GM12864 (cell line): ENCODE data around the gene C1S.
"Not testable (repeated sequence)": the region's sequence is repeated elsewhere in the genome, so short reads cannot be mapped to it uniquely, and the experiment has no call there.

Experiments
- DNase-seq: peaks from one replicate; pipeline ENCODE4 v3.0.0-alpha.2; 2011; ENCODE audit warnings: low read depth
- H3K4me3 ChIP-seq: 2 replicates; pipeline ENCODE4 v1.5.1; 2011; ENCODE audit warnings: mild to moderate bottlenecking, low read depth, low read length, control low read depth
- CTCF ChIP-seq: IDR thresholded peaks from 2 replicates; pipeline ENCODE4 v1.5.1; 2011; ENCODE audit warnings: low read depth, mild to moderate bottlenecking, moderate library complexity, low read length, control low read depth, inconsistent platforms; ENCODE audit errors: missing control alignments

Gene C1S

GRCh38 chr12:7060353-7060954 lies at the start of gene C1S:
C1S (plus strand) TSS chr12:7060718; CDS start chr12:7061913, 1,195 bp downstream.
- no peak for TF ChIP-seq CTCF
- no peak within 1 kb of the TSS for H3K4me3 ChIP-seq
- DNase-seq: no peak

DNA sequence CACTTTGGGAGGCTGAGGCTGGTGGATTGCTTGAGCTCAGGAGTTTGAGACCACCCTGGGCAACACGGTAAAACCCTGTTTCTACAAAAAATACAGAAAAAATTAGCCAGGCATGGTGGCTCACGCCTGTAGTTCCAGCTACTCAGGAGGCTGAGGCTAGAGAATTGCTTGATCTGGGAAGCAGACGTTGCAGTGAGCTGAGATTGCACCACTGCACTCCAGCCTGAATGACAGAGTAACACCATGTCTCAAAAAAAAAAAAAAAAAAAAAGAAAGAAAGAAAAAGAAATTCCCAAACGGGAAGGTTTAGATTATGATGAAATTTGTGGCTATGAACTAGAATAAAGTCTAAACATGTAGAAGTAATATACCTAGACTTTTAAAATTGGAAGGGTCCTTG lies 49.1 kb upstream of the C1S start:
- DNase-seq: not testable (repeated sequence)

DNA sequence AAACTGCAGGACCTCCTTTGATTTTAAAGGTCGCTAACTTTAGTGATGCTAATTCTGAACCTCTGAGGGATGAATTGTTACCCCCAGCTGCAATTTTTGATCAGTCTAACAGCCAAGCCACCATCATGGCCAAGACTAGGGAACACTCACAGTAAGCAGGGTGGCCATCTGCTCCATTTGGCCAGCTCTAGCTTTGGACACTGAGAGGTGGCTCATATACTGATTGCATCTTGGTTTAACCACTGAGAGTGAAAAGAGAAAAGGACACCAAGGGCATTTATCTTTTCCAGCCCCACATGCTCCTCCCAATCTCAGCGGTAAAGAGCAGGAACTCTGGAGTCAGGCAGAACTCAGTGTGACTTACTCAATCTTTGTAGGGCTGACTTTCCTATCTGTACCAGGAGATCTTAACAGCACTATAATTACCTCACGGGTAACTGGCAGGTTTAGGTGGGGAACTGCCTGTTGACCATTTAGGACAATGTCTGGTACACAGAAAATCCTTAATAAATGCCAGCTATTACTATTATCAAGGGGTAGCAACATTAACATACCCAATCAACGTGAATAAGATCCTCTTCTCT lies 48.4 kb upstream of the C1S start:
- no peak overlapping the region for H3K4me3 ChIP-seq
- no peak for DNase-seq
- TF ChIP-seq CTCF: no peak

More for the DNA sequence above, 49.1 kb upstream of the C1S start:
- H3K4me3 ChIP-seq: not testable (repeated sequence)

DNA sequence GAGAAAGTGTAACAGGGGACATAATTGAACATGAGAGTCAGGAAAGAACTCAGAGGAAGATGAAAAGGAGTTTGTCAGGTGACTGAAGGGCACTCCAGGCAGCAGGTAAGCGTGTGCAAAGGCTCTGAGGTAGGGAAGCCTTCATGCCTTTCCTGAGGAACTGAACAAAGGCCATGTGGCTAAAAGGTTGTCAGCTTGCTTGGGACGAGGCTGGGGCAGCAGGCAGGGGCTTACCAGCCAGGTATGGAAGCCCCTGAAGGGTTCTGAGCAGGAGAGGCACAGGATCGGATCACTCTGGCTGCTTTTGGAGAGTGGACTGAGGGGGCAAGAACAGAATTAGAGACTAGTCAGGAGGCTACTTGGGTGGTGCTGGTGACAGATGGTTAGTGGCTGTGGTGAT lies 47.4 kb upstream of the C1S start:
- H3K4me3 ChIP-seq: no peak overlapping the region

DNA sequence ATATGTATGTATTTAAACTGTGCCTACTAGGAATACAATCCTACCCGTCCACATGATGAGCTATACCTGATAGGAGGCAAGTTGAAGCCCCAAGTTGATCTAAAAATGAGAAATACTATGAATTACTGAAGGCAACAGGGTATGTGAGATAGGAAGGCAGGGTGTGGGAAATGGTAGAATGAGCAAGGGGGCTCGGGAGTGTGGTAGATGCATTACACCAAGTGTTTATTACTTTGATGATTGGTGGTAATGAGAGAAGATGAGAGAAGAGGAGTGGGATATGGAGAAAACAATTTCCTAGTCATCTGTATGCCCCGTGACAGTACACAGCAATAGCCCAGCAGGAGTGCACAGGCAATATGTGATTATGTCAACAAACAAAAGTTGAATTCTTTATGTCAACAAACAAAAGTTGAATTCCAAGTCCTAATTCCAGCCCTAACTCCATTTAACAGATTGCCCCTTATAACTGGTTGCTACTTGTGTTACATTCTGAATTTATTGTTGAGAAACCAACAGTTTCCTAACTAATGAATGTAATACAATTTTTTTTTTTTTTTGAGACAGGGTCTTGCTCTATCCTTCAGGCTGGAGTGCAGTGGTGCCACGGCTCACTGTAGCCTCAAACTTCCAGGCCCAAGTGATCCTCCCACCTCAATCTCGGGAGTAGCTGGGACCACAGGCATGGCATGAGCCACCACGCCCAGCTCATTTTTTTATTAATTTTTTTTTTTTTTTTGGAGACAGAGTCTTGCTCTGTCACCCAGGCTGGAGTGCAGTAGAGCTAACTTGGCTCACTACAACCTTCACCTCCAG lies 44.8 kb upstream of the C1S start:
- DNase-seq: no peak
- no peak overlapping the region for H3K4me3 ChIP-seq
- no peak for TF ChIP-seq CTCF

More for the DNA sequence above, 47.4 kb upstream of the C1S start:
- DNase-seq: no peak
- TF ChIP-seq CTCF: no peak

GRCh38 chr12:7016958-7017571 lies 43.5 kb upstream of the C1S start:
- peak overlapping the region; percentile 85 for H3K4me3 ChIP-seq
- no peak for DNase-seq
- TF ChIP-seq CTCF: no peak

GRCh38 chr12:7017870-7018349 lies 42.6 kb upstream of the C1S start:
- no peak for TF ChIP-seq CTCF
- peak overlapping the region; percentile 85 for H3K4me3 ChIP-seq
- DNase-seq: no peak
